K562 (cell line): ENCODE results near the gene IRF2. TPM values are rescaled to one million over a fixed set of nuclear protein-coding genes. Genes with fewer than 3 reads are reported as not detected.

ENCODE experiments used
- KLF1 ChIP-seq: fragments of 450-650 bp; IDR thresholded peaks from 2 replicates; pipeline ENCODE4 v1.6.1; 2016; ENCODE audit warnings: missing genetic modification characterization, missing compliant biosample characterization
- MGA ChIP-seq: fragments of 450-650 bp; IDR thresholded peaks from 2 replicates; pipeline ENCODE4 v1.6.1; 2016; ENCODE audit warnings: mild to moderate bottlenecking, moderate library complexity
- REST ChIP-seq, 2 experiments: fragments of 450-650 bp; formaldehyde crosslinking in 1 of 2; IDR thresholded peaks; 2 replicates each; pipeline versions ENCODE4 v1.4.0 to v1.6.1; 2014 to 2020; ENCODE audit warnings: mild to moderate bottlenecking in 2 of 2, borderline replicate concordance in 1 of 2, low read depth in 1 of 2
- polyA plus RNA-seq, 8 experiments: library from polyadenylated mRNA; depleted of rRNA in 4 of 8; stranded (reverse) in 5 of 8; unstranded in 3 of 8; fragments of >200 nt; fragmentation: Nextera tagmentation in 2 of 8; fragmentation: Illumina TruSeq in 1 of 8; extraction: Ambion mirVana in 2 of 8; extraction: Trizol in 1 of 8; gene quantifications; 2 replicates each; pipeline versions ENCODE4 v1.2.1 to v1.2.3, GENCODE V29; 2011 to 2014; ENCODE audit warnings: inconsistent platforms in 1 of 8, missing spikeins in 1 of 8
- total RNA-seq, 7 experiments: library from RNA; depleted of rRNA in 6 of 7; stranded (reverse); fragments of >200 nt in 6 of 7; fragmentation: Illumina TruSeq in 2 of 7; extraction: Trizol in 2 of 7; gene quantifications; 2 replicates each; pipeline versions ENCODE4 v1.2.1 to v1.2.3, GENCODE V29; 2011 to 2021; ENCODE audit warnings: low replicate concordance in 1 of 7

The IRF2 gene
- total and polyA plus RNA-seq, 9 of the 15 experiments (the other 6 are each of a cell fraction or from before 2014, with no cell fraction given), result 7.1 to 17.1 (median 11.3) TPM

GRCh38 chr4:184392316-184392715 is 82.0 kb downstream of the IRF2 start (continued):
- TF ChIP-seq REST (IDR thresholded peaks at IDR 0.05; ENCODE audit: borderline replicate concordance), result no peak
- no peak for TF ChIP-seq REST (CRISPR knock-in tag; IDR thresholded peaks at IDR 0.05; ENCODE audit: low read depth)
- TF ChIP-seq KLF1, result no peak
- TF ChIP-seq MGA, result no peak
- TF ChIP-seq, all 486 proteins: peak for 0
